IMR-90 (cell line): ENCODE measurements around the gene SPSB2. TPM values are rescaled to one million over a fixed set of nuclear protein-coding genes. Genes with fewer than 3 reads are reported as not detected.
"Not testable (repeated sequence)": the region's sequence is repeated elsewhere in the genome, so short reads cannot be mapped to it uniquely, and the experiment has no call there.

Source experiments
- ATAC-seq: fragments of 200-7000 bp; cut with Tn5 transposase; 2 replicates; pipeline ENCODE4 v1.9.1; 2020; ENCODE audit warnings: low read depth, mild to moderate bottlenecking, moderate library complexity
- BruUV-seq: library from RNA; stranded (reverse); fragments of 400-500 nt; replicated peaks from 2 replicates; lab custom pipeline; 2021; lab: Mats Ljungman, UMichigan
- CTCF ChIA-PET: fragments of 300-600 bp; formaldehyde crosslinking; extraction: SDS; loops from one replicate; lab custom pipeline; 2021; ENCODE audit warnings: antibody characterized with exemption; lab: Yijun Ruan, JAX
- POLR2A ChIA-PET: fragments of 300-600 bp; sonication (Branson Sonifier 250); formaldehyde crosslinking; loops from one replicate; lab custom pipeline; 2022; ENCODE audit warnings: antibody characterized with exemption; ENCODE audit not compliant: unreplicated experiment; lab: Charles Lee
- DNase-seq: peaks from one replicate; pipeline ENCODE4 v3.0.0; 2013
- H2AFZ ChIP-seq: replicated peaks from 2 replicates; pipeline ENCODE3; 2013; ENCODE audit warnings: low read length, mild to moderate bottlenecking; ENCODE audit not compliant: poor library complexity
- H2AK5ac ChIP-seq: 2 replicates; pipeline ENCODE4 v1.6.1; 2013; ENCODE audit warnings: low read depth, low read length, inconsistent platforms
- H2AK9ac ChIP-seq: replicated peaks from 2 replicates; pipeline ENCODE3; 2013; ENCODE audit warnings: mild to moderate bottlenecking, low read depth, low read length, moderate library complexity; ENCODE audit not compliant: poor library complexity
- H2BK120ac ChIP-seq: 2 replicates; pipeline ENCODE4 v1.6.1; 2013; ENCODE audit warnings: low read depth, low read length, inconsistent platforms
- H2BK15ac ChIP-seq: 3 replicates; pipeline ENCODE4 v1.6.1; 2013; ENCODE audit warnings: low read depth, low read length, inconsistent platforms
- H2BK20ac ChIP-seq: 2 replicates; pipeline ENCODE4 v1.6.1; 2013; ENCODE audit warnings: low read depth, mild to moderate bottlenecking, inconsistent platforms, low read length, moderate library complexity
- H2BK5ac ChIP-seq: 2 replicates; pipeline ENCODE4 v1.6.1; 2013; ENCODE audit warnings: mild to moderate bottlenecking, low read depth, low read length, inconsistent platforms; ENCODE audit not compliant: poor library complexity, severe bottlenecking
- H3K14ac ChIP-seq: replicated peaks from 2 replicates; pipeline ENCODE4 v1.6.1; 2013; ENCODE audit warnings: low read depth, low read length, inconsistent platforms
- H3K18ac ChIP-seq: 2 replicates; pipeline ENCODE4 v1.6.1; 2013; ENCODE audit warnings: low read depth, low read length, control low read depth
- H3K23ac ChIP-seq: 2 replicates; pipeline ENCODE4 v1.6.1; 2013; ENCODE audit warnings: low read depth, low read length, inconsistent platforms
- H3K27ac ChIP-seq: 2 replicates; pipeline ENCODE4 v1.5.1; 2013; ENCODE audit warnings: mild to moderate bottlenecking, control low read depth, low read length; ENCODE audit not compliant: insufficient read depth
- H3K27me3 ChIP-seq: 2 replicates; pipeline ENCODE4 v1.6.1; 2013; ENCODE audit warnings: low read length; ENCODE audit not compliant: control insufficient read depth, insufficient read depth
- H3K36me3 ChIP-seq: 2 replicates; pipeline ENCODE4 v1.6.1; 2013; ENCODE audit warnings: low read length, mixed read lengths; ENCODE audit not compliant: control insufficient read depth, insufficient read depth
- H3K4ac ChIP-seq: 2 replicates; pipeline ENCODE4 v1.6.1; 2013; ENCODE audit warnings: low read depth, low read length, inconsistent platforms
- H3K4me1 ChIP-seq: 2 replicates; pipeline ENCODE4 v1.6.1; 2013; ENCODE audit warnings: low read length, mixed read lengths; ENCODE audit not compliant: control insufficient read depth, insufficient read depth
- H3K4me2 ChIP-seq: 2 replicates; pipeline ENCODE4 v1.6.1; 2013; ENCODE audit warnings: low read depth, mild to moderate bottlenecking, control low read depth, low read length, moderate library complexity
- H3K4me3 ChIP-seq: 2 replicates; pipeline ENCODE4 v1.5.1; 2013; ENCODE audit warnings: low read depth, mild to moderate bottlenecking, control low read depth, low read length, moderate library complexity; ENCODE audit not compliant: insufficient read depth
- H3K56ac ChIP-seq: 2 replicates; pipeline ENCODE4 v1.6.1; 2013; ENCODE audit warnings: low read length, inconsistent platforms; ENCODE audit not compliant: insufficient read depth; ENCODE audit errors: extremely low read depth
- H3K79me1 ChIP-seq, 2 experiments: 2 replicates each; pipeline ENCODE4 v1.6.1; 2013; ENCODE audit warnings: low read length in 2 of 2, inconsistent platforms in 1 of 2, low read depth in 1 of 2
- H3K9ac ChIP-seq: 2 replicates; pipeline ENCODE4 v1.6.1; 2013; ENCODE audit warnings: low read depth, low read length, control low read depth
- H3K9me1 ChIP-seq: 2 replicates; pipeline ENCODE4 v1.6.1; 2013; ENCODE audit warnings: low read length, inconsistent platforms; ENCODE audit not compliant: insufficient read depth
- H3K9me3 ChIP-seq: 2 replicates; pipeline ENCODE4 v1.6.1; 2013; ENCODE audit warnings: low read length; ENCODE audit not compliant: control insufficient read depth, insufficient read depth
- H4K20me1 ChIP-seq: 2 replicates; pipeline ENCODE4 v1.6.1; 2013; ENCODE audit warnings: low read length, inconsistent platforms; ENCODE audit not compliant: insufficient read depth
- H4K5ac ChIP-seq: 2 replicates; pipeline ENCODE4 v1.6.1; 2013; ENCODE audit warnings: mild to moderate bottlenecking, low read depth, low read length, control low read depth
- H4K8ac ChIP-seq, 2 experiments: 2 replicates each; pipeline ENCODE4 v1.6.1; 2013; ENCODE audit warnings: low read depth in 2 of 2, low read length in 2 of 2, control low read depth in 1 of 2, inconsistent platforms in 1 of 2
- H4K91ac ChIP-seq: 2 replicates; pipeline ENCODE4 v1.6.1; 2013; ENCODE audit warnings: low read depth, low read length, inconsistent platforms; ENCODE audit not compliant: insufficient read depth
- FOS ChIP-seq: fragments of 150-350 bp; IDR thresholded peaks from 2 replicates; pipeline ENCODE4 v1.6.1; 2016; ENCODE audit warnings: low read depth, low read length
- MAFK ChIP-seq: IDR thresholded peaks from 2 replicates; pipeline ENCODE4 v1.6.1; 2012; ENCODE audit warnings: low read depth, low read length, improper control_type of control experiment
- MAZ ChIP-seq: IDR thresholded peaks from 2 replicates; pipeline ENCODE4 v1.6.1; 2012; ENCODE audit warnings: low read depth, mild to moderate bottlenecking, low read length, improper control_type of control experiment, moderate library complexity, borderline replicate concordance
- POLR2A ChIP-seq: IDR thresholded peaks from 2 replicates; pipeline ENCODE4 v1.6.1; 2012; ENCODE audit warnings: mild to moderate bottlenecking, low read depth, low read length
- WGBS, 2 experiments: methylation state at CpG; one replicate each; pipeline versions ENCODE4 v1.1.5 to v1.1.7; 2013; ENCODE audit warnings: missing lambda C conversion rate in 2 of 2; ENCODE audit not compliant: insufficient read length in 1 of 2; ENCODE audit errors: extremely low coverage in 2 of 2; 5-methylcytosine and 5-hydroxymethylcytosine counted together
- dilution Hi-C: fragments of 300-500 bp; cut with HindIII; formaldehyde crosslinking; loops from one replicate; pipeline ENCODE4 v1.14.3; 2018; ENCODE audit warnings: low sequenced_read_pairs; ENCODE audit not compliant: unreplicated experiment
- in situ Hi-C: fragments of 300-500 bp; cut with MboI; formaldehyde crosslinking; loops from 3 replicates; pipeline ENCODE4 v1.14.3; 2019; ENCODE audit warnings: low sequenced_read_pairs, inconsistent platforms, mixed read lengths
- intact Hi-C: fragments of 100-400 bp; cut with micrococcal nuclease; formaldehyde crosslinking; loops from 2 replicates; pipeline ENCODE4 v1.10.0; 2022
- polyA plus RNA-seq, 3 experiments: library from polyadenylated mRNA; depleted of rRNA; stranded (reverse); fragments of >200 nt; gene quantifications; 2 replicates each; pipeline ENCODE4 v1.2.3, GENCODE V29; 2012; ENCODE audit warnings: low replicate concordance in 1 of 3
- total RNA-seq: library from RNA; depleted of rRNA; stranded (reverse); fragments of >200 nt; gene quantifications from 2 replicates; pipeline ENCODE4 v1.2.3, GENCODE V29; 2012

Gene SPSB2
- total and polyA plus RNA-seq, 2 of the 4 experiments (the other 2 are of a cell fraction) = 1.3 to 4.1 TPM

GRCh38 chr12:6896846-6897435 lies 23.8 kb upstream of the SPSB2 start (continued):
- TF ChIP-seq FOS = no peak

GRCh38 chr12:6894321-6894720 lies 21.2 kb upstream of the SPSB2 start:
- DNase-seq (no peak), ATAC-seq (no peak)
- dilution Hi-C loops (no loop called here), in situ Hi-C loops (no loop called here), intact Hi-C loops (no loop called here)
- Histone ChIP-seq H3K18ac (no peak overlapping the region), H3K9me3 (no peaks in the 10 kb centered on the region), H2BK5ac (no peak overlapping the region), H3K9me1 (0 out of 2 replicates have a peak, but pooled peaks cover 4% of the 10 kb centered on the region), H2BK20ac (no peak overlapping the region), H2BK120ac (no peak overlapping the region), H3K4me2 (no peak overlapping the region), H2BK15ac (no peak overlapping the region), H4K5ac (no peak overlapping the region), H3K79me1 (peaks cover 0 to 20% of the 10 kb centered on the region in 2 experiments; a peak in 2 of 4 replicates), H3K4ac (no peak overlapping the region), H3K36me3 (no peaks in the 10 kb centered on the region), H3K27me3 (no peaks in the 10 kb centered on the region), H2AFZ (no peak overlapping the region), H3K14ac (no peak overlapping the region; the same call in 1 of the 2 replicates), H3K9ac (no peak overlapping the region), H2AK5ac (no peak overlapping the region), H3K27ac (no peak overlapping the region), H4K8ac (no peak overlapping the region), H4K20me1 (no peaks in the 10 kb centered on the region), H3K23ac (no peak overlapping the region), H3K56ac (no peak overlapping the region), H4K91ac (no peak overlapping the region), H3K4me3 (no peak overlapping the region), H2AK9ac (no peak overlapping the region), H3K4me1 (peaks cover 5% of the 10 kb centered on the region)
- no TSS peak for BruUV-seq
- WGBS, 2 experiments = no CpG with 5 or more reads among the region's 3 CpGs
- TF ChIP-seq MAZ (no peak), POLR2A (no peak), MAFK (no peak), FOS (no peak)
- ChIA-PET CTCF (interaction anchor here (0.7 kb wide), 1 partner anchor 22 kb away, joined by 3 read pairs; the partner anchor contains the start of gene SPSB2), POLR2A (no interaction called here)

GRCh38 chr12:6892683-6893082 lies 19.6 kb upstream of the SPSB2 start:
- 95% methylated on average over 3 of the region's 3 CpGs; no CpG with 5 or more reads in 1 of the 2 experiments for WGBS, 2 experiments
- CTCF ChIA-PET, POLR2A ChIA-PET: not testable (repeated sequence)

More at GRCh38 chr12:6892683-6893082, 19.6 kb upstream of the SPSB2 start:
- H2AK5ac ChIP-seq, H2BK120ac ChIP-seq, H3K9ac ChIP-seq, H3K23ac ChIP-seq, H4K8ac ChIP-seq, in situ Hi-C loops, H3K27me3 ChIP-seq, H3K4me3 ChIP-seq, H3K56ac ChIP-seq, H4K91ac ChIP-seq, H3K36me3 ChIP-seq, H4K5ac ChIP-seq, H3K4me2 ChIP-seq, H2AK9ac ChIP-seq, H3K4me1 ChIP-seq, H3K9me1 ChIP-seq, dilution Hi-C loops, ATAC-seq, H3K9me3 ChIP-seq, H2BK5ac ChIP-seq, intact Hi-C loops, H3K27ac ChIP-seq, H3K4ac ChIP-seq, H3K14ac ChIP-seq, H3K18ac ChIP-seq, H2AFZ ChIP-seq, H4K20me1 ChIP-seq, BruUV-seq, DNase-seq, H2BK20ac ChIP-seq, H2BK15ac ChIP-seq: not testable (repeated sequence)
- peaks cover 5 to 20% of the 10 kb centered on the region in 2 experiments; a peak in 3 of 4 replicates for H3K79me1 ChIP-seq
